AG04450 (cell line): Measurements from ENCODE around the gene AQP7. TPM values are rescaled to one million over a fixed set of nuclear protein-coding genes. Genes with fewer than 3 reads are reported as not detected.

Experiments used
- CTCF ChIA-PET: fragments of 300-600, 350-600 bp; formaldehyde crosslinking; extraction: SDS; loops from one replicate; lab custom pipeline; 2022; ENCODE audit warnings: antibody characterized with exemption, inconsistent platforms; lab: Charles Lee
- POLR2A ChIA-PET: fragments of 350-600 bp; formaldehyde crosslinking; extraction: SDS; loops from one replicate; lab custom pipeline; 2021; ENCODE audit warnings: antibody characterized with exemption, inconsistent platforms; lab: Yijun Ruan, JAX
- DNase-seq: peaks from one replicate; pipeline ENCODE4 v3.0.0-alpha.2; 2011; ENCODE audit warnings: low read depth, low spot score
- H3K27ac ChIP-seq: one replicate; pipeline ENCODE4 v1.5.1; 2012; ENCODE audit warnings: low read depth, low read length, control low read depth
- H3K27me3 ChIP-seq: one replicate; pipeline ENCODE4 v1.6.0; 2012; ENCODE audit warnings: low read length; ENCODE audit not compliant: control insufficient read depth, insufficient read depth
- H3K4me3 ChIP-seq: 2 replicates; pipeline ENCODE4 v1.5.1; 2011; ENCODE audit warnings: mild to moderate bottlenecking, low read depth, low read length, control low read depth
- H3K9me3 ChIP-seq: 2 replicates; pipeline ENCODE4 v1.5.1; 2012; ENCODE audit warnings: low read length; ENCODE audit not compliant: control insufficient read depth, insufficient read depth
- CTCF ChIP-seq: IDR thresholded peaks from 2 replicates; pipeline ENCODE4 v1.5.1; 2011; ENCODE audit warnings: low read depth, low read length, control low read depth, inconsistent platforms
- polyA plus RNA-seq: library from polyadenylated mRNA; depleted of rRNA; stranded (reverse); fragments of >200 nt; gene quantifications from 2 replicates; pipeline ENCODE4 v1.2.3, GENCODE V29; 2011

AQP7 gene
- polyA plus RNA-seq, 1 experiment: 0.11 TPM

- no peak overlapping the region for H3K27ac ChIP-seq
- TF ChIP-seq CTCF: no peak
- POLR2A ChIA-PET: no interaction called here
- DNase-seq: no peak
- no peaks in the 10 kb centered on the region for H3K9me3 ChIP-seq
- CTCF ChIA-PET: interaction anchor here (4.2 to 4.4 kb wide), 2 partner anchors 13 to 14 kb away, joined by 26 to 48 read pairs; no protein-coding TSS in a partner anchor
- H3K4me3 ChIP-seq: no peak overlapping the region
- H3K27me3 ChIP-seq: peaks cover 15% of the 10 kb centered on the region
Observed at GRCh38 chr9:33438926-33439680, 36.7 kb upstream of the AQP7 start.

GRCh38 chr9:33437898-33438297, 35.5 kb upstream of the AQP7 start:
- Histone ChIP-seq H3K9me3 (no peaks in the 10 kb centered on the region), H3K4me3 (no peak overlapping the region), H3K27ac (no peak overlapping the region), H3K27me3 (peaks cover 17% of the 10 kb centered on the region)
- DNase-seq: no peak
- POLR2A ChIA-PET: no interaction called here
- no peak for TF ChIP-seq CTCF
- CTCF ChIA-PET: interaction anchor here (0.6 to 4.2 kb wide), 4 partner anchors 9 to 80 kb away, joined by 3 to 26 read pairs (median 6); partner anchors contain the start of gene AQP3

GRCh38 chr9:33437205-33437604, 34.8 kb upstream of the AQP7 start:
- POLR2A ChIA-PET: no interaction called here
- CTCF ChIA-PET: interaction anchor here (0.7 to 4.2 kb wide), 3 partner anchors 10 to 22 kb away, joined by 3 to 26 read pairs (median 8); partner anchors contain the start of gene AQP3
- Histone ChIP-seq H3K27ac (no peak overlapping the region), H3K27me3 (peaks cover 18% of the 10 kb centered on the region), H3K4me3 (no peak overlapping the region), H3K9me3 (no peaks in the 10 kb centered on the region)
- no peak for DNase-seq
- no peak for TF ChIP-seq CTCF

- peaks cover 19% of the 10 kb centered on the region for H3K27me3 ChIP-seq
- ChIA-PET CTCF (interaction anchor here (4.2 kb wide), 1 partner anchor 17 kb away, joined by 26 read pairs; no protein-coding TSS in a partner anchor), POLR2A (no interaction called here)
- no peak for TF ChIP-seq CTCF
- no peak overlapping the region for H3K4me3 ChIP-seq
- H3K9me3 ChIP-seq: no peaks in the 10 kb centered on the region
- no peak for DNase-seq
- H3K27ac ChIP-seq: no peak overlapping the region
Observed at GRCh38 chr9:33436445-33436844, 34.1 kb upstream of the AQP7 start.

- ChIA-PET POLR2A (no interaction called here), CTCF (interaction anchor here (1.3 to 4.2 kb wide), 3 partner anchors 12 to 21 kb away, joined by 4 to 26 read pairs (median 6); partner anchors contain the start of gene AQP3)
- no peak for TF ChIP-seq CTCF
- Histone ChIP-seq H3K9me3 (no peaks in the 10 kb centered on the region), H3K27ac (no peak overlapping the region), H3K4me3 (no peak overlapping the region), H3K27me3 (peaks cover 19% of the 10 kb centered on the region)
- DNase-seq: no peak
Observed at GRCh38 chr9:33435821-33436277, 33.5 kb upstream of the AQP7 start.
